Ishikawa (cell line): ENCODE results near the gene RASAL3.

Experiments used
- CEBPB ChIP-seq: IDR thresholded peaks from 2 replicates; pipeline ENCODE4 v1.6.1; 2012
- CREB1 ChIP-seq: IDR thresholded peaks from 2 replicates; pipeline ENCODE4 v1.6.1; 2012; ENCODE audit warnings: low read depth
- EGR1 ChIP-seq: IDR thresholded peaks from 2 replicates; pipeline ENCODE4 v1.6.1; 2012
- EP300 ChIP-seq: IDR thresholded peaks from 2 replicates; pipeline ENCODE4 v1.6.1; 2012; ENCODE audit warnings: borderline replicate concordance
- FOXM1 ChIP-seq: IDR thresholded peaks from 2 replicates; pipeline ENCODE4 v1.6.1; 2012; ENCODE audit warnings: low read depth, borderline replicate concordance
- NFIC ChIP-seq: IDR thresholded peaks from 2 replicates; pipeline ENCODE4 v1.6.1; 2012
- RAD21 ChIP-seq: IDR thresholded peaks from 2 replicates; pipeline ENCODE4 v1.6.1; 2012; ENCODE audit warnings: low read depth
- TAF1 ChIP-seq: IDR thresholded peaks from 2 replicates; pipeline ENCODE4 v1.6.1; 2012; ENCODE audit warnings: low read depth, mild to moderate bottlenecking
- TCF12 ChIP-seq: IDR thresholded peaks from 2 replicates; pipeline ENCODE4 v1.6.1; 2012; ENCODE audit warnings: low read depth
- TEAD4 ChIP-seq: IDR thresholded peaks from 2 replicates; pipeline ENCODE4 v1.6.1; 2012
- USF1 ChIP-seq: IDR thresholded peaks from 2 replicates; pipeline ENCODE4 v1.6.1; 2012
- YY1 ChIP-seq: IDR thresholded peaks from 2 replicates; pipeline ENCODE4 v1.6.1; 2012; ENCODE audit warnings: low read depth
- ZBTB7A ChIP-seq: IDR thresholded peaks from 2 replicates; pipeline ENCODE4 v1.6.1; 2012; ENCODE audit warnings: low read depth
- TF ChIP-seq, protein P1 (sequence below): IDR thresholded peaks from 2 replicates; pipeline ENCODE4 v1.6.1; 2012; ENCODE audit warnings: low read depth, mild to moderate bottlenecking
- TF ChIP-seq, protein P2 (sequence below): IDR thresholded peaks from 2 replicates; pipeline ENCODE4 v1.6.1; 2012

RASAL3 gene

GRCh38 chr19:15429825-15430467 is 34.4 kb downstream of the RASAL3 start:
- TF ChIP-seq ZBTB7A (no peak), TCF12 (no peak), CREB1 (no peak), TAF1 (no peak), YY1 (no peak), TEAD4 (no peak), NFIC (no peak), EP300 (no peak)
- TF ChIP-seq, protein P1, sequence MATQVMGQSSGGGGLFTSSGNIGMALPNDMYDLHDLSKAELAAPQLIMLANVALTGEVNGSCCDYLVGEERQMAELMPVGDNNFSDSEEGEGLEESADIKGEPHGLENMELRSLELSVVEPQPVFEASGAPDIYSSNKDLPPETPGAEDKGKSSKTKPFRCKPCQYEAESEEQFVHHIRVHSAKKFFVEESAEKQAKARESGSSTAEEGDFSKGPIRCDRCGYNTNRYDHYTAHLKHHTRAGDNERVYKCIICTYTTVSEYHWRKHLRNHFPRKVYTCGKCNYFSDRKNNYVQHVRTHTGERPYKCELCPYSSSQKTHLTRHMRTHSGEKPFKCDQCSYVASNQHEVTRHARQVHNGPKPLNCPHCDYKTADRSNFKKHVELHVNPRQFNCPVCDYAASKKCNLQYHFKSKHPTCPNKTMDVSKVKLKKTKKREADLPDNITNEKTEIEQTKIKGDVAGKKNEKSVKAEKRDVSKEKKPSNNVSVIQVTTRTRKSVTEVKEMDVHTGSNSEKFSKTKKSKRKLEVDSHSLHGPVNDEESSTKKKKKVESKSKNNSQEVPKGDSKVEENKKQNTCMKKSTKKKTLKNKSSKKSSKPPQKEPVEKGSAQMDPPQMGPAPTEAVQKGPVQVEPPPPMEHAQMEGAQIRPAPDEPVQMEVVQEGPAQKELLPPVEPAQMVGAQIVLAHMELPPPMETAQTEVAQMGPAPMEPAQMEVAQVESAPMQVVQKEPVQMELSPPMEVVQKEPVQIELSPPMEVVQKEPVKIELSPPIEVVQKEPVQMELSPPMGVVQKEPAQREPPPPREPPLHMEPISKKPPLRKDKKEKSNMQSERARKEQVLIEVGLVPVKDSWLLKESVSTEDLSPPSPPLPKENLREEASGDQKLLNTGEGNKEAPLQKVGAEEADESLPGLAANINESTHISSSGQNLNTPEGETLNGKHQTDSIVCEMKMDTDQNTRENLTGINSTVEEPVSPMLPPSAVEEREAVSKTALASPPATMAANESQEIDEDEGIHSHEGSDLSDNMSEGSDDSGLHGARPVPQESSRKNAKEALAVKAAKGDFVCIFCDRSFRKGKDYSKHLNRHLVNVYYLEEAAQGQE: no peak
- TF ChIP-seq, protein P2, sequence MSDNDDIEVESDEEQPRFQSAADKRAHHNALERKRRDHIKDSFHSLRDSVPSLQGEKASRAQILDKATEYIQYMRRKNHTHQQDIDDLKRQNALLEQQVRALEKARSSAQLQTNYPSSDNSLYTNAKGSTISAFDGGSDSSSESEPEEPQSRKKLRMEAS: no peak

GRCh38 chr19:15428956-15429824 is 35.2 kb downstream of the RASAL3 start:
- TF ChIP-seq CREB1: no peak
- TF ChIP-seq TEAD4: no peak
- TF ChIP-seq, protein P1: no peak
- TF ChIP-seq USF1: no peak
- TF ChIP-seq RAD21: no peak
- no peak for TF ChIP-seq TAF1
- no peak for TF ChIP-seq TCF12
- no peak for TF ChIP-seq NFIC
- TF ChIP-seq ZBTB7A: no peak
- TF ChIP-seq EP300: no peak
- TF ChIP-seq FOXM1: no peak

DNA sequence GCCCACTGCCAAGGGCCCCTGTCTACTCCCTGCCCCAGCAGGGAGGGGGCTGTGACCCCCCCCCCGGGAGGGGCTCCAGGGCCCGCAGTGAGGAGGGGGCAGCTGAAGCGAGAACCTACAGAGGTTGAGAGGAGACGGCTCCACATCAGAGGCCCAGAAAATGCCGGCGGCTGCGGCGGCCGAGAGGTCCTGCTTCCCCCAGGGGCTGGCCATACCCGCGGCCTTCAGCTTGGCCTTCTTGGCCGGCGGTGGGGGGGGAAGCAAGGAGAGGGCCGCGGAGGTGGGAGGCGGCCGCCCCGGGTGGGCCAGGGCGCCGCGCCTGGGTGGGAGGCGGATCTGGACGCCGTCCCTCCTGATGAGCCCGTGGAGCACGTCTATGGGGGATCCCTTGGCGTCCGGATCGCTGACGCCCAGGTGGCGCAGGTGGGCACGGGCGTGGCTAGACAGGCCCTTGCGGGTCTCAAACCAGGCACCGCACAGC is 36.3 kb downstream of the RASAL3 start:
- TF ChIP-seq TAF1 (no peak), RAD21 (no peak), TEAD4 (no peak), EP300 (no peak), CREB1 (no peak), YY1 (no peak), FOXM1 (no peak), ZBTB7A (no peak)
- TF ChIP-seq, protein P1: no peak

DNA sequence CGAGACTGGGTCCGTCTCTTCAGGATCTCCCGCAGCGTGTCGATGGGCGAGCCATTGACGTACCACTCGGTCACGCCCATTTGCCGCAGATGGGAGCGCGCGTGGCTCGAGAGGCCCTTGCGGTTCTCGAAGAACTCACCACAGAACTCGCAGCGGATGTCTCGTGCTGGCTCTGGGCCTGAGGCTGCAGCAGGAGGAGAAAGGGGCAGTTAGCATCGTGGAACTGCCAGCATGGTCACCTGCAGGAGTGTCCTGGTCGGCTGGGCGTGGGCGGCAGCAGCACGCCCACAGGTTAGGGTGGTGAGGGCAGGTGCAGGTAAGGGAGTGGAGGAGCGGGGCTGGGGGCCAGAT is 37.0 kb downstream of the RASAL3 start:
- no peak for TF ChIP-seq YY1
- TF ChIP-seq CREB1: no peak
- no peak for TF ChIP-seq CEBPB
- no peak for TF ChIP-seq RAD21
- no peak for TF ChIP-seq USF1
- no peak for TF ChIP-seq TAF1
- no peak for TF ChIP-seq TEAD4
- no peak for TF ChIP-seq ZBTB7A
- TF ChIP-seq NFIC: no peak
- TF ChIP-seq, protein P1: no peak
- TF ChIP-seq, protein P2: no peak
- no peak for TF ChIP-seq EP300
- TF ChIP-seq FOXM1: no peak
- no peak for TF ChIP-seq TCF12
- TF ChIP-seq EGR1: no peak
